HepG2 (cell line): ENCODE data around the gene TPPP2. TPM values are rescaled to one million over a fixed set of nuclear protein-coding genes. Genes with fewer than 3 reads are reported as not detected.

Source experiments
- ATF7 ChIP-seq, 2 experiments: fragments of 450-650 bp in 1 of 2; sonication (generic) in 1 of 2; formaldehyde crosslinking in 1 of 2; IDR thresholded peaks; 2 replicates each; pipeline versions ENCODE4 v1.4.0 to v1.6.1; 2016 to 2020; ENCODE audit warnings: antibody characterized with exemption in 1 of 2, mild to moderate bottlenecking in 1 of 2, missing genetic modification reagents in 1 of 2
- ESRRA ChIP-seq: sonication (generic); formaldehyde crosslinking; IDR thresholded peaks from 2 replicates; pipeline ENCODE4 v1.5.1; 2020; ENCODE audit warnings: mild to moderate bottlenecking, low read depth, missing genetic modification reagents
- FOXO1 ChIP-seq: sonication (generic); formaldehyde crosslinking; IDR thresholded peaks from 2 replicates; pipeline ENCODE4 v1.4.0; 2020; ENCODE audit warnings: missing genetic modification reagents
- NCOA2 ChIP-seq: sonication (generic); formaldehyde crosslinking; IDR thresholded peaks from 2 replicates; pipeline ENCODE4 v1.8.0; 2022; ENCODE audit warnings: inconsistent platforms
- NR0B2 ChIP-seq: sonication (generic); formaldehyde crosslinking; IDR thresholded peaks from 2 replicates; pipeline ENCODE4 v1.4.0; 2020; ENCODE audit warnings: mild to moderate bottlenecking, missing genetic modification reagents
- TBX2 ChIP-seq: sonication (generic); formaldehyde crosslinking; IDR thresholded peaks from 2 replicates; pipeline ENCODE4 v1.5.0; 2020; ENCODE audit warnings: missing genetic modification reagents, mild to moderate bottlenecking, borderline replicate concordance
- THAP7 ChIP-seq: sonication (generic); formaldehyde crosslinking; IDR thresholded peaks from 2 replicates; pipeline ENCODE4 v1.8.1; 2023; ENCODE audit warnings: mild to moderate bottlenecking, missing genetic modification reagents
- TRIM22 ChIP-seq: fragments of 450-650 bp; IDR thresholded peaks from 2 replicates; pipeline ENCODE4 v1.6.1; 2017
- ZBTB40 ChIP-seq, 2 experiments: fragments of 450-650 bp in 1 of 2; sonication (generic) in 1 of 2; formaldehyde crosslinking in 1 of 2; IDR thresholded peaks; 2 replicates each; pipeline versions ENCODE4 v1.6.1 to v1.8.0; 2016 to 2022; ENCODE audit warnings: antibody characterized with exemption in 1 of 2, mild to moderate bottlenecking in 1 of 2, missing genetic modification reagents in 1 of 2
- ZBTB7A ChIP-seq: sonication (generic); formaldehyde crosslinking; IDR thresholded peaks from 2 replicates; pipeline ENCODE4 v1.8.0; 2022; ENCODE audit warnings: mild to moderate bottlenecking, missing genetic modification reagents
- ZKSCAN1 ChIP-seq: fragments of 150-350 bp; IDR thresholded peaks from 2 replicates; pipeline ENCODE4 v1.6.1; 2014; ENCODE audit warnings: low read length
- ZNF34 ChIP-seq: sonication (generic); formaldehyde crosslinking; IDR thresholded peaks from 2 replicates; pipeline ENCODE4 v1.4.0; 2020; ENCODE audit warnings: mild to moderate bottlenecking, missing genetic modification reagents, borderline replicate concordance
- ZNF350 ChIP-seq: sonication (generic); formaldehyde crosslinking; IDR thresholded peaks from 2 replicates; pipeline ENCODE4 v1.4.0; 2020; ENCODE audit warnings: mild to moderate bottlenecking, low read depth, missing genetic modification reagents, borderline replicate concordance
- ZNF441 ChIP-seq: sonication (generic); formaldehyde crosslinking; IDR thresholded peaks from 2 replicates; pipeline ENCODE4 v1.7.0; 2021; ENCODE audit warnings: missing genetic modification reagents, borderline replicate concordance
- ZNF510 ChIP-seq: sonication (generic); formaldehyde crosslinking; IDR thresholded peaks from 2 replicates; pipeline ENCODE4 v1.4.0; 2020; ENCODE audit warnings: low read depth, mild to moderate bottlenecking, missing genetic modification reagents
- ZNF550 ChIP-seq: sonication (generic); formaldehyde crosslinking; IDR thresholded peaks from 2 replicates; pipeline ENCODE4 v1.4.0; 2020; ENCODE audit warnings: mild to moderate bottlenecking, missing genetic modification reagents, borderline replicate concordance
- ZNF576 ChIP-seq: sonication (generic); formaldehyde crosslinking; IDR thresholded peaks from 2 replicates; pipeline ENCODE4 v1.4.0; 2020; ENCODE audit warnings: mild to moderate bottlenecking, missing genetic modification reagents
- polyA plus RNA-seq, 8 experiments: library from polyadenylated mRNA; depleted of rRNA in 3 of 8; stranded (reverse) in 7 of 8; unstranded in 1 of 8; fragments of >200 nt; fragmentation: Illumina TruSeq in 4 of 8; extraction: Trizol in 4 of 8; gene quantifications; 2 replicates each; pipeline versions ENCODE4 v1.2.1 to v1.2.3, GENCODE V29; 2011 to 2016; ENCODE audit warnings: low read depth in 4 of 8, missing spikeins in 1 of 8, mixed read lengths in 1 of 8; ENCODE audit not compliant: insufficient read depth in 1 of 8
- total RNA-seq, 5 experiments: library from RNA; depleted of rRNA; stranded (reverse); fragments of >200 nt; fragmentation: Illumina TruSeq; extraction: Trizol; gene quantifications; 2 replicates each; pipeline ENCODE4 v1.2.3, GENCODE V29; 2016; ENCODE audit warnings: low read depth in 1 of 5

Gene TPPP2
- total and polyA plus RNA-seq, 2 of the 13 experiments (the other 11 are each of a cell fraction or from before 2014, with no cell fraction given), result 0.58 to 4.2 TPM

GRCh38 chr14:21043387-21043973 lies 13.5 kb downstream of the TPPP2 start (continued):
- no peak for TF ChIP-seq FOXO1 (CRISPR knock-in tag)
- no peak for TF ChIP-seq TBX2 (CRISPR knock-in tag)
- TF ChIP-seq THAP7 (CRISPR knock-in tag), result peak; percentile 46; the same call in 1 of the 2 replicates
- no peak for TF ChIP-seq ZNF34 (CRISPR knock-in tag)
- no peak for TF ChIP-seq TRIM22
- TF ChIP-seq ZNF441 (CRISPR knock-in tag), result 0 out of 2 replicates have a peak, but pooled peaks have one; percentile 59
- no peak for TF ChIP-seq NCOA2 (CRISPR knock-in tag)
- no peak for TF ChIP-seq ZNF550 (CRISPR knock-in tag)
- TF ChIP-seq ATF7 (IDR thresholded peaks at IDR 0.05), result no peak
- TF ChIP-seq ATF7 (CRISPR knock-in tag; IDR thresholded peaks at IDR 0.05), result 0 out of 2 replicates have a peak, but pooled peaks have one; percentile 30
- TF ChIP-seq ZNF576 (CRISPR knock-in tag), result no peak
- TF ChIP-seq ZBTB40 (IDR thresholded peaks at IDR 0.05), result no peak
- TF ChIP-seq ZBTB40 (CRISPR knock-in tag; IDR thresholded peaks at IDR 0.05), result peak; percentile 25; the same call in 1 of the 2 replicates
- no peak for TF ChIP-seq ZKSCAN1
- TF ChIP-seq ZBTB7A (CRISPR knock-in tag), result no peak
- TF ChIP-seq ZNF510 (CRISPR knock-in tag), result no peak
- 0 out of 2 replicates have a peak, but pooled peaks have one; percentile 12 for TF ChIP-seq ZNF350 (CRISPR knock-in tag)
- no peak for TF ChIP-seq NR0B2 (CRISPR knock-in tag)
- no peak for TF ChIP-seq ESRRA
